WI38 (cell line): Measurements from ENCODE around the gene ANKRD17.

Experiments used
- H3K4me3 ChIP-seq: 2 replicates; pipeline ENCODE4 v1.5.1; 2011; ENCODE audit warnings: low read depth, mild to moderate bottlenecking, control low read depth, low read length
- TF ChIP-seq, protein P1 (sequence below): IDR thresholded peaks from 2 replicates; pipeline ENCODE4 v1.5.1; 2012; ENCODE audit warnings: low read depth, mild to moderate bottlenecking, control low read depth, low read length

Gene ANKRD17

DNA sequence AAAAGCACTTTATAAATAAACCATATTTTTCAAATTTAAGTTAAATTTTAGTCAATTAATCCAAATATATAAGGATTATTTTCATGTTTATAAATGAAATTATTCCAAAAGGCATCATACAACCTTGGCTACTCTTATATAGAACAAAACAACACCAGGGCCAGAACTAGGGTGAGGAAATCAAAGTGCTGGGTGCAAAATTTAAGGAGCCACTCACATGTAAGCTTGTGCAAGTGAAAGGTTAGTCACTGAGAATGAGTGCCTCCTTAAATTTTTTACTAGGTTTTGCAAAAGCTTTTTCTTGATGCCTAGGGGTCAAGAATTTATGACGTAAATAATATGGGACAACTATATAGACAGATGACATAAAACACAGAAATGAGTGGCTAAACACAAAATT is 105.7 kb downstream of the ANKRD17 start:
- H3K4me3 ChIP-seq = no peak overlapping the region
- TF ChIP-seq, protein P1, sequence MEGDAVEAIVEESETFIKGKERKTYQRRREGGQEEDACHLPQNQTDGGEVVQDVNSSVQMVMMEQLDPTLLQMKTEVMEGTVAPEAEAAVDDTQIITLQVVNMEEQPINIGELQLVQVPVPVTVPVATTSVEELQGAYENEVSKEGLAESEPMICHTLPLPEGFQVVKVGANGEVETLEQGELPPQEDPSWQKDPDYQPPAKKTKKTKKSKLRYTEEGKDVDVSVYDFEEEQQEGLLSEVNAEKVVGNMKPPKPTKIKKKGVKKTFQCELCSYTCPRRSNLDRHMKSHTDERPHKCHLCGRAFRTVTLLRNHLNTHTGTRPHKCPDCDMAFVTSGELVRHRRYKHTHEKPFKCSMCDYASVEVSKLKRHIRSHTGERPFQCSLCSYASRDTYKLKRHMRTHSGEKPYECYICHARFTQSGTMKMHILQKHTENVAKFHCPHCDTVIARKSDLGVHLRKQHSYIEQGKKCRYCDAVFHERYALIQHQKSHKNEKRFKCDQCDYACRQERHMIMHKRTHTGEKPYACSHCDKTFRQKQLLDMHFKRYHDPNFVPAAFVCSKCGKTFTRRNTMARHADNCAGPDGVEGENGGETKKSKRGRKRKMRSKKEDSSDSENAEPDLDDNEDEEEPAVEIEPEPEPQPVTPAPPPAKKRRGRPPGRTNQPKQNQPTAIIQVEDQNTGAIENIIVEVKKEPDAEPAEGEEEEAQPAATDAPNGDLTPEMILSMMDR = no peak

- TF ChIP-seq, protein P1 = no peak
- no peak overlapping the region for H3K4me3 ChIP-seq
Observed at GRCh38 chr4:73142995-73143547, 115.5 kb downstream of the ANKRD17 start.

- H3K4me3 ChIP-seq = no peak overlapping the region
- TF ChIP-seq, protein P1 = no peak
Observed at GRCh38 chr4:73139991-73140390, 118.6 kb downstream of the ANKRD17 start.

GRCh38 chr4:73139245-73139644 is 119.4 kb downstream of the ANKRD17 start:
- TF ChIP-seq, protein P1 = no peak
- no peak overlapping the region for H3K4me3 ChIP-seq

DNA sequence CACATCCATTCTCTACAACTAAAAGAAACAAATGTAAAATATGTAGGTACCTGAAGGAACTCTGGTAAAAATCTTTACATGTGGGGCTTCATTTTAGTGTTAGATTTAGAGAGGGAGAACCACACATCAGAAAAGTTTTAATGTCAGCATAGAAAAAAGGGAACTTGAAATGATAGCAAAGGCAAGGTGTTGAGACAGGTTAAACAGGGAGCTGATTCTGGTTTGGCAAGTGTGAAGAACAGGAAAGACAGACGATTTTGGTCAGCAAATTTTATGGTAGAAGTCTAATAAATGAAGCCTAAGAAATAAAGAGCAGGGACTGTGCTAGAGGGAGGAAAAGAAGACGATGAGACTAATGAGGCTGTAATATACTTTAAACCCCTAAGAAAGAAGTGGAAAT is 121.5 kb downstream of the ANKRD17 start:
- TF ChIP-seq, protein P1 = no peak
- H3K4me3 ChIP-seq = no peak overlapping the region

DNA sequence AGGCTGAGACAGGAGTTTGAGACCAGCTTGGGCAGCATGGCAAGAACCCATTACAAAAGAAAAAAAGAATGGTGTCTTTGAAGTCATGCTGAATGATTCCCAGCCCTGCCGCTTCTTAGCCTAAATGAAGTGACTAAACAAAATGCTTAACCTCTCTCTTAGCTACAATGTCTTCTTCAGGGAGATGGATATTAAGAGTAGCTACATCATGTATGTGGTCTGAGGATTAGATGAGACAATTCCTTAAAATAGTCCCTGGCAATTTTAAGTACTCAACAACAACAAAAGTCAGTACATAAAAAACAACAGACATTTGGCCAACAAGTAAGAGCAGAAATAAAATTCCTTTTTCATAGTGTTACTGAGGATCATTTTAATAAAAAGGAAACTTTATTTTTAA is 124.8 kb downstream of the ANKRD17 start:
- no peak overlapping the region for H3K4me3 ChIP-seq
- TF ChIP-seq, protein P1 = no peak

DNA sequence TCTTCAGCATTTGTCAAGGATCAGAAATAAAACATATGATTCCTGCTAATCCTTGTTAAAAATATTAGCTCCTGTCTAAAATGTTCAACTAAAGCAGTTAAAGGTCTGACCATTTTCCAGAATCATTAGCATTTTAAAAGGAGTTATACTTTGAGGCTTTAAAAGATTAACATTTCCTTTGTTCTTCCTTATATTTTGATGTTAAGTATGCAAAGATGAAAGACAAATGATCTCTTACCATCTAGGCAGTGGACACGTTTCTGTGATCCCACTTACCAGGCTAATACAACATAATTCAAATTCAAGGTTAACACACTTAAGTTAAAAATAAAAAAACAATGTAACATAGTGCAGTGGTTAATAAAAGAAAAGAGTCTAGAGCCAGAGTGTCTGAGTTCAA is 127.3 kb downstream of the ANKRD17 start:
- TF ChIP-seq, protein P1 = no peak

More for the DNA sequence above, 127.3 kb downstream of the ANKRD17 start:
- H3K4me3 ChIP-seq = no peak overlapping the region
